BJ (cell line): ENCODE results near the gene HMHB1. TPM values are rescaled to one million over a fixed set of nuclear protein-coding genes. Genes with fewer than 3 reads are reported as not detected.

Experiments used
- CTCF ChIA-PET: fragments of 350-600 bp; formaldehyde crosslinking; extraction: SDS; loops from one replicate; lab custom pipeline; 2021; ENCODE audit warnings: antibody characterized with exemption, inconsistent platforms; lab: Yijun Ruan, JAX
- POLR2A ChIA-PET: fragments of 300-600 bp; sonication (Branson Sonifier 250); formaldehyde crosslinking; extraction: SDS; loops from one replicate; lab custom pipeline; 2021; ENCODE audit warnings: antibody characterized with exemption; lab: Charles Lee
- DNase-seq: peaks from one replicate; pipeline ENCODE4 v3.0.0-alpha.2; 2011; ENCODE audit warnings: low read depth
- H3K27me3 ChIP-seq: 2 replicates; pipeline ENCODE4 v1.6.0; 2011; ENCODE audit warnings: low read length; ENCODE audit not compliant: control insufficient read depth, insufficient read depth
- H3K36me3 ChIP-seq: 2 replicates; pipeline ENCODE4 v1.5.1; 2011; ENCODE audit warnings: low read length; ENCODE audit not compliant: control insufficient read depth, insufficient read depth
- H3K4me3 ChIP-seq: 2 replicates; pipeline ENCODE4 v1.5.1; 2011; ENCODE audit warnings: low read depth, mild to moderate bottlenecking, control low read depth, low read length
- CTCF ChIP-seq: IDR thresholded peaks from 2 replicates; pipeline ENCODE4 v1.5.1; 2011; ENCODE audit warnings: low read depth, mild to moderate bottlenecking, control low read depth, inconsistent platforms, low read length, moderate library complexity; ENCODE audit not compliant: insufficient read depth
- polyA plus RNA-seq: library from polyadenylated mRNA; depleted of rRNA; stranded (reverse); fragments of >200 nt; gene quantifications from 2 replicates; pipeline ENCODE4 v1.2.3, GENCODE V29; 2011

Gene HMHB1
- polyA plus RNA-seq, 1 experiment, result not detected

- no peak overlapping the region for H3K4me3 ChIP-seq
- ChIA-PET POLR2A (no interaction called here), CTCF (interaction anchor here (0.6 kb wide), 1 partner anchor 501 kb away, joined by 3 read pairs; no protein-coding TSS in a partner anchor)
- no peak for DNase-seq
- TF ChIP-seq CTCF, result no peak
- no peaks in the 10 kb centered on the region for H3K27me3 ChIP-seq
- no peaks in the 10 kb centered on the region for H3K36me3 ChIP-seq
Observed at GRCh38 chr5:143843461-143843860, 31.5 kb downstream of the HMHB1 start.

- DNase-seq, result no peak
- TF ChIP-seq CTCF, result no peak
- ChIA-PET POLR2A (interaction anchor here (0.6 kb wide), 1 partner anchor 503 kb away, joined by 3 read pairs; no protein-coding TSS in a partner anchor), CTCF (interaction anchor here (0.6 kb wide), 1 partner anchor 71 kb away, joined by 3 read pairs; no protein-coding TSS in a partner anchor)
- Histone ChIP-seq H3K27me3 (no peaks in the 10 kb centered on the region), H3K4me3 (no peak overlapping the region), H3K36me3 (no peaks in the 10 kb centered on the region)
Observed at GRCh38 chr5:143850050-143850683, 38.2 kb downstream of the HMHB1 start.

- ChIA-PET POLR2A (no interaction called here), CTCF (interaction anchor here (1.0 kb wide), 1 partner anchor 14 kb away, joined by 3 read pairs; no protein-coding TSS in a partner anchor)
- DNase-seq, result no peak
- Histone ChIP-seq H3K4me3 (no peak overlapping the region), H3K36me3 (no peaks in the 10 kb centered on the region), H3K27me3 (no peaks in the 10 kb centered on the region)
- no peak for TF ChIP-seq CTCF
Observed at GRCh38 chr5:143851383-143851782, 39.4 kb downstream of the HMHB1 start.

- Histone ChIP-seq H3K36me3 (no peaks in the 10 kb centered on the region), H3K4me3 (no peak overlapping the region), H3K27me3 (no peaks in the 10 kb centered on the region)
- POLR2A ChIA-PET, result no interaction called here
- CTCF ChIA-PET, result interaction anchor here (0.9 kb wide), 1 partner anchor 323 kb away, joined by 3 read pairs; no protein-coding TSS in a partner anchor
- DNase-seq, result no peak
- no peak for TF ChIP-seq CTCF
Observed at GRCh38 chr5:143860211-143860610, 48.2 kb downstream of the HMHB1 start.

- DNase-seq, result no peak
- CTCF ChIA-PET, result no interaction called here
- H3K4me3 ChIP-seq, result no peak overlapping the region
- POLR2A ChIA-PET, result no interaction called here
- TF ChIP-seq CTCF, result no peak
- H3K27me3 ChIP-seq, result no peaks in the 10 kb centered on the region
- H3K36me3 ChIP-seq, result no peaks in the 10 kb centered on the region
Observed at GRCh38 chr5:143862271-143862670, 50.3 kb downstream of the HMHB1 start.
